Endothelial cell of umbilical vein (primary cell): ENCODE results near the gene DR1. TPM values are rescaled to one million over a fixed set of nuclear protein-coding genes. Genes with fewer than 3 reads are reported as not detected.

Experiments used
- BruUV-seq: library from RNA; stranded (reverse); fragments of 400-500 nt; replicated peaks from 2 replicates; lab custom pipeline; 2021; lab: Mats Ljungman, UMichigan
- CTCF ChIA-PET: fragments of 300-600, 350-600 bp; sonication (Branson Sonifier 250); formaldehyde crosslinking; loops from one replicate; lab custom pipeline; 2021; ENCODE audit warnings: antibody characterized with exemption, inconsistent platforms; lab: Charles Lee
- POLR2A ChIA-PET: fragments of 300-600, 350-600 bp; sonication (Branson Sonifier 250); formaldehyde crosslinking; loops from one replicate; lab custom pipeline; 2021; ENCODE audit warnings: antibody characterized with exemption, inconsistent platforms; lab: Charles Lee
- DNase-seq: peaks from one replicate; pipeline ENCODE4 v3.0.0-alpha.2; 2011; ENCODE audit warnings: low read depth, low spot score
- FAIRE-seq: peaks from 2 replicates; lab custom pipeline; 2011; peaks lifted over from hg19 to GRCh38; lab: Jason Lieb, UNC
- H2AFZ ChIP-seq: 2 replicates; pipeline ENCODE4 v1.6.0; 2012; ENCODE audit warnings: low read depth, low read length, control low read depth, inconsistent platforms
- H3K27ac ChIP-seq: 2 replicates; pipeline ENCODE4 v1.5.1; 2011; ENCODE audit warnings: low read depth, mild to moderate bottlenecking, control low read depth, low read length, moderate library complexity; ENCODE audit not compliant: insufficient read depth
- H3K27me3 ChIP-seq, 2 experiments: 2 replicates each; pipeline versions ENCODE4 v1.6.0 to v1.6.1; 2011; ENCODE audit warnings: low read length in 2 of 2, mixed read lengths in 1 of 2; ENCODE audit not compliant: control insufficient read depth in 2 of 2, insufficient read depth in 2 of 2
- H3K36me3 ChIP-seq, 2 experiments: 2 replicates in 1 of 2; 3 replicates in 1 of 2; pipeline ENCODE4 v1.5.1; 2011; ENCODE audit warnings: low read length in 2 of 2, mild to moderate bottlenecking in 1 of 2, moderate library complexity in 1 of 2; ENCODE audit not compliant: control insufficient read depth in 2 of 2, insufficient read depth in 2 of 2; ENCODE audit errors: extremely low read depth in 1 of 2
- H3K4me1 ChIP-seq: 3 replicates; pipeline ENCODE4 v1.5.1; 2011; ENCODE audit warnings: mild to moderate bottlenecking, low read length; ENCODE audit not compliant: control insufficient read depth, insufficient read depth; ENCODE audit errors: extremely low read depth
- H3K4me2 ChIP-seq: 2 replicates; pipeline ENCODE4 v1.6.1; 2011; ENCODE audit warnings: low read length, control low read depth, mixed read lengths; ENCODE audit not compliant: insufficient read depth
- H3K4me3 ChIP-seq, 3 experiments: fragments of 200-600 bp in 1 of 3; sonication (generic), shearing (Covaris generic) in 1 of 3; replicated peaks in 1 of 3; 2 replicates each; pipeline ENCODE4 v1.5.1; 2011 to 2016; ENCODE audit warnings: control low read depth in 3 of 3, low read length in 3 of 3, mild to moderate bottlenecking in 2 of 3, inconsistent platforms in 1 of 3, low read depth in 1 of 3, moderate library complexity in 1 of 3; ENCODE audit not compliant: insufficient read depth in 1 of 3
- H3K79me2 ChIP-seq: 2 replicates; pipeline ENCODE4 v1.6.0; 2012; ENCODE audit warnings: low read length, inconsistent platforms; ENCODE audit not compliant: control insufficient read depth, insufficient read depth
- H3K9ac ChIP-seq: replicated peaks from 2 replicates; pipeline ENCODE3; 2011; ENCODE audit warnings: low read length, control low read depth; ENCODE audit not compliant: insufficient read depth; ENCODE audit errors: extremely low read depth
- H3K9me1 ChIP-seq: replicated peaks from 3 replicates; pipeline ENCODE4 v1.6.0; 2011; ENCODE audit warnings: mild to moderate bottlenecking, low read length; ENCODE audit not compliant: control insufficient read depth, insufficient read depth; ENCODE audit errors: extremely low read depth
- H3K9me3 ChIP-seq: replicated peaks from 2 replicates; pipeline ENCODE4 v1.5.1; 2012; ENCODE audit warnings: low read length, inconsistent platforms; ENCODE audit not compliant: control insufficient read depth, insufficient read depth
- H4K20me1 ChIP-seq: replicated peaks from 2 replicates; pipeline ENCODE3; 2011; ENCODE audit warnings: mild to moderate bottlenecking, low read length; ENCODE audit not compliant: control insufficient read depth, insufficient read depth; ENCODE audit errors: extremely low read depth
- EZH2 ChIP-seq: IDR thresholded peaks from 2 replicates; pipeline ENCODE4 v1.6.1; 2012; ENCODE audit warnings: borderline replicate concordance, low read depth, mild to moderate bottlenecking, moderate library complexity, low read length, inconsistent platforms; ENCODE audit not compliant: severe bottlenecking
- FOS ChIP-seq: IDR thresholded peaks from 2 replicates; pipeline ENCODE4 v1.6.1; 2011; ENCODE audit warnings: mild to moderate bottlenecking, low read length, moderate library complexity, borderline replicate concordance; ENCODE audit not compliant: insufficient read depth
- GATA2 ChIP-seq: IDR thresholded peaks from 2 replicates; pipeline ENCODE4 v1.7.0; 2011; ENCODE audit warnings: low read depth, mild to moderate bottlenecking, moderate library complexity, mixed read lengths, low read length; ENCODE audit not compliant: insufficient read length, insufficient read depth
- JUN ChIP-seq: IDR thresholded peaks from 2 replicates; pipeline ENCODE4 v1.6.1; 2011; ENCODE audit warnings: borderline replicate concordance, low read depth; ENCODE audit not compliant: insufficient read length, insufficient read depth
- MAX ChIP-seq: IDR thresholded peaks from 2 replicates; pipeline ENCODE4 v1.6.1; 2011; ENCODE audit not compliant: insufficient read depth, insufficient read length
- POLR2A ChIP-seq: IDR thresholded peaks from 2 replicates; pipeline ENCODE4 v1.6.1; 2012; ENCODE audit warnings: low read depth, mild to moderate bottlenecking, control low read depth, low read length
- dilution Hi-C: fragments of 300-500 bp; cut with MboI; formaldehyde crosslinking; loops from one replicate; pipeline ENCODE4 v1.15.0; 2019; ENCODE audit warnings: low sequenced_read_pairs; ENCODE audit not compliant: extremely low pct_ligation_motif_present
- intact Hi-C: fragments of 100-400 bp; cut with micrococcal nuclease; formaldehyde crosslinking; loops from one replicate; pipeline ENCODE4 v1.10.0; 2022
- polyA plus RNA-seq, 4 experiments: library from polyadenylated mRNA; depleted of rRNA in 3 of 4; stranded (reverse) in 3 of 4; unstranded in 1 of 4; fragments of >200 nt; gene quantifications; 2 replicates each; pipeline versions ENCODE4 v1.2.1 to v1.2.3, GENCODE V29; 2011 to 2012; ENCODE audit warnings: missing spikeins in 1 of 4
- total RNA-seq: library from RNA; stranded (reverse); gene quantifications from 2 replicates; pipeline ENCODE4 v1.2.3, GENCODE V29; 2021
- TF ChIP-seq, protein P1 (sequence below), 2 donors: IDR thresholded peaks; 1 replicate in 1 of 2; 2 replicates in 1 of 2; pipeline ENCODE4 v1.5.1; 2011; ENCODE audit warnings: low read length in 2 of 2, mild to moderate bottlenecking in 2 of 2, moderate library complexity in 2 of 2, control low read depth in 1 of 2, inconsistent platforms in 1 of 2, low read depth in 1 of 2; ENCODE audit not compliant: insufficient read depth in 1 of 2; ENCODE audit errors: extremely low read depth in 1 of 2

DR1 gene
- total and polyA plus RNA-seq, 2 donors (not counting 3 experiments of a cell fraction or from before 2014, with no cell fraction given): 11.7 to 49.4 TPM

GRCh38 chr1:93349231-93350135, 3.8 kb downstream of the DR1 start:
- no TSS peak for BruUV-seq
- dilution Hi-C loops (no loop called here), intact Hi-C loops (loop anchor here (5.0 kb wide), 2 partner anchors 267 to 278 kb away; no protein-coding TSS in a partner anchor)
- H3K4me2 ChIP-seq: peak overlapping the region; percentile 99
- peak; percentile 29 for DNase-seq
- no peak overlapping the region for H2AFZ ChIP-seq
- ChIA-PET POLR2A (no interaction called here), CTCF (interaction anchor here (0.9 to 1.5 kb wide), 2 partner anchors 32 to 45 kb away, joined by 4 to 6 read pairs; no protein-coding TSS in a partner anchor)
- H3K9ac ChIP-seq: no peak overlapping the region
- FAIRE-seq: no peak
- H3K27me3 ChIP-seq: no peaks in the 10 kb centered on the region
- H3K9me1 ChIP-seq: no peaks in the 10 kb centered on the region
- H3K79me2 ChIP-seq: peaks cover 86% of the 10 kb centered on the region
- H3K4me3 ChIP-seq: peak overlapping the region in 2 of 3 experiments; percentile 97 to 99
- no peaks in the 10 kb centered on the region for H3K9me3 ChIP-seq
- H3K4me1 ChIP-seq: peaks cover 19% of the 10 kb centered on the region
- H3K36me3 ChIP-seq: peaks cover 0 to 10% of the 10 kb centered on the region in 2 experiments
- no peaks in the 10 kb centered on the region for H4K20me1 ChIP-seq
- no peak overlapping the region for H3K27ac ChIP-seq
- TF ChIP-seq EZH2: no peak
- no peak for TF ChIP-seq MAX
- no peak for TF ChIP-seq JUN
- TF ChIP-seq GATA2: no peak
- no peak for TF ChIP-seq POLR2A
- TF ChIP-seq FOS: no peak
- TF ChIP-seq, protein P1, sequence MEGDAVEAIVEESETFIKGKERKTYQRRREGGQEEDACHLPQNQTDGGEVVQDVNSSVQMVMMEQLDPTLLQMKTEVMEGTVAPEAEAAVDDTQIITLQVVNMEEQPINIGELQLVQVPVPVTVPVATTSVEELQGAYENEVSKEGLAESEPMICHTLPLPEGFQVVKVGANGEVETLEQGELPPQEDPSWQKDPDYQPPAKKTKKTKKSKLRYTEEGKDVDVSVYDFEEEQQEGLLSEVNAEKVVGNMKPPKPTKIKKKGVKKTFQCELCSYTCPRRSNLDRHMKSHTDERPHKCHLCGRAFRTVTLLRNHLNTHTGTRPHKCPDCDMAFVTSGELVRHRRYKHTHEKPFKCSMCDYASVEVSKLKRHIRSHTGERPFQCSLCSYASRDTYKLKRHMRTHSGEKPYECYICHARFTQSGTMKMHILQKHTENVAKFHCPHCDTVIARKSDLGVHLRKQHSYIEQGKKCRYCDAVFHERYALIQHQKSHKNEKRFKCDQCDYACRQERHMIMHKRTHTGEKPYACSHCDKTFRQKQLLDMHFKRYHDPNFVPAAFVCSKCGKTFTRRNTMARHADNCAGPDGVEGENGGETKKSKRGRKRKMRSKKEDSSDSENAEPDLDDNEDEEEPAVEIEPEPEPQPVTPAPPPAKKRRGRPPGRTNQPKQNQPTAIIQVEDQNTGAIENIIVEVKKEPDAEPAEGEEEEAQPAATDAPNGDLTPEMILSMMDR (IDR thresholded peaks at IDR 0.05; ENCODE audit: extremely low read depth in 1 of 2, insufficient read depth in 1 of 2, low read depth in 1 of 2, low read length in 2 of 2): no peak
